ENCODE data around the gene YPEL1. TPM values are rescaled to one million over a fixed set of nuclear protein-coding genes. Genes with fewer than 3 reads are reported as not detected.
A peak's percentile ranks its signal among the peaks of the same experiment; 100 is the strongest.

YPEL1 gene
- total and polyA plus RNA-seq, 2 of the 13 experiments (the other 11 are each of a cell fraction or from before 2014, with no cell fraction given): 0.33 to 2.5 TPM

DNA sequence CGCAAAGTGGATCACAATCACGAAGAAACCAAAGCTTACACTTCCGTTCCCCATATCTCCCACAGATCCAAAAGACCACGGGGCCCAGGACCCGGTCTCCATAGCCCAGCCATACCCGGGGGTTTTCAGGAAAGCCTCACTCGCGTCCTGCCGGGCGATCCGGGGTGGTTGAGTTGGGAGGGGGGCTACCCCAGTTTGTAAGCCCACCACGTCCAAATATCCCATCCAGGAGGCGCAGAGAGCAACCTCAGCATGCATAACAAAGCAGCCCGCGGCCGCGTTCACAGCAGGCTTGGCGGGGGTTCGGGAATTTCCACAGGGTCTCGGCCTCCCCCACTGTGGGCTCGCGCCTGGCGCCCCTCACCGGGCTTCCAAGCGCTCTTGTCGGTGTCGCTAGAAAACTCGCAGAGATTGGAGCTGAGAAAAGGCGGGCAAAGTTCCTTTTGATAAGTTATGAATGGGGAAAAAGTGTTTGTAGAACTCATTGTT is 84.0 kb downstream of the YPEL1 start (continued):
- TF ChIP-seq PRPF4 (IDR thresholded peaks at IDR 0.05; ENCODE audit: low read depth, low read length, poor library complexity, severe bottlenecking): no peak
- TF ChIP-seq ZNF431 (CRISPR knock-in tag; IDR thresholded peaks at IDR 0.05; ENCODE audit: borderline replicate concordance, low read depth): no peak
- TF ChIP-seq RCOR2 (CRISPR knock-in tag; IDR thresholded peaks at IDR 0.05): no peak
- no peak for TF ChIP-seq LCORL (IDR thresholded peaks at IDR 0.05)
- TF ChIP-seq LCORL (CRISPR knock-in tag; IDR thresholded peaks at IDR 0.05): no peak
- TF ChIP-seq, protein P1, sequence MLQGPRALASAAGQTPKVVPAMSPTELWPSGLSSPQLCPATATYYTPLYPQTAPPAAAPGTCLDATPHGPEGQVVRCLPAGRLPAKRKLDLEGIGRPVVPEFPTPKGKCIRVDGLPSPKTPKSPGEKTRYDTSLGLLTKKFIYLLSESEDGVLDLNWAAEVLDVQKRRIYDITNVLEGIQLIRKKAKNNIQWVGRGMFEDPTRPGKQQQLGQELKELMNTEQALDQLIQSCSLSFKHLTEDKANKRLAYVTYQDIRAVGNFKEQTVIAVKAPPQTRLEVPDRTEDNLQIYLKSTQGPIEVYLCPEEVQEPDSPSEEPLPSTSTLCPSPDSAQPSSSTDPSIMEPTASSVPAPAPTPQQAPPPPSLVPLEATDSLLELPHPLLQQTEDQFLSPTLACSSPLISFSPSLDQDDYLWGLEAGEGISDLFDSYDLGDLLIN (CRISPR knock-in tag; IDR thresholded peaks at IDR 0.05; ENCODE audit: borderline replicate concordance): no peak
- TF ChIP-seq, protein P2, sequence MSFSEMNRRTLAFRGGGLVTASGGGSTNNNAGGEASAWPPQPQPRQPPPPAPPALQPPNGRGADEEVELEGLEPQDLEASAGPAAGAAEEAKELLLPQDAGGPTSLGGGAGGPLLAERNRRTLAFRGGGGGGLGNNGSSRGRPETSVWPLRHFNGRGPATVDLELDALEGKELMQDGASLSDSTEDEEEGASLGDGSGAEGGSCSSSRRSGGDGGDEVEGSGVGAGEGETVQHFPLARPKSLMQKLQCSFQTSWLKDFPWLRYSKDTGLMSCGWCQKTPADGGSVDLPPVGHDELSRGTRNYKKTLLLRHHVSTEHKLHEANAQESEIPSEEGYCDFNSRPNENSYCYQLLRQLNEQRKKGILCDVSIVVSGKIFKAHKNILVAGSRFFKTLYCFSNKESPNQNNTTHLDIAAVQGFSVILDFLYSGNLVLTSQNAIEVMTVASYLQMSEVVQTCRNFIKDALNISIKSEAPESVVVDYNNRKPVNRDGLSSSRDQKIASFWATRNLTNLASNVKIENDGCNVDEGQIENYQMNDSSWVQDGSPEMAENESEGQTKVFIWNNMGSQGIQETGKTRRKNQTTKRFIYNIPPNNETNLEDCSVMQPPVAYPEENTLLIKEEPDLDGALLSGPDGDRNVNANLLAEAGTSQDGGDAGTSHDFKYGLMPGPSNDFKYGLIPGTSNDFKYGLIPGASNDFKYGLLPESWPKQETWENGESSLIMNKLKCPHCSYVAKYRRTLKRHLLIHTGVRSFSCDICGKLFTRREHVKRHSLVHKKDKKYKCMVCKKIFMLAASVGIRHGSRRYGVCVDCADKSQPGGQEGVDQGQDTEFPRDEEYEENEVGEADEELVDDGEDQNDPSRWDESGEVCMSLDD (CRISPR knock-in tag; IDR thresholded peaks at IDR 0.05; ENCODE audit: borderline replicate concordance): no peak
- no peak for TF ChIP-seq CCAR2 (optimal IDR thresholded peaks at IDR 0.05; ENCODE audit: low read depth, low read length)
- no peak for TF ChIP-seq SMAD3 (CRISPR knock-in tag; IDR thresholded peaks at IDR 0.05)
- peak; percentile 49; the same call in 1 of the 2 replicates for TF ChIP-seq TBX2 (CRISPR knock-in tag; IDR thresholded peaks at IDR 0.05; ENCODE audit: borderline replicate concordance)
- TF ChIP-seq ZNF24 (IDR thresholded peaks at IDR 0.05): no peak
- TF ChIP-seq ZMYM4 (CRISPR knock-in tag; IDR thresholded peaks at IDR 0.05): no peak
- TF ChIP-seq ZNF589 (CRISPR knock-in tag; conservative IDR thresholded peaks at IDR 0.05): no peak
- TF ChIP-seq, protein P3, sequence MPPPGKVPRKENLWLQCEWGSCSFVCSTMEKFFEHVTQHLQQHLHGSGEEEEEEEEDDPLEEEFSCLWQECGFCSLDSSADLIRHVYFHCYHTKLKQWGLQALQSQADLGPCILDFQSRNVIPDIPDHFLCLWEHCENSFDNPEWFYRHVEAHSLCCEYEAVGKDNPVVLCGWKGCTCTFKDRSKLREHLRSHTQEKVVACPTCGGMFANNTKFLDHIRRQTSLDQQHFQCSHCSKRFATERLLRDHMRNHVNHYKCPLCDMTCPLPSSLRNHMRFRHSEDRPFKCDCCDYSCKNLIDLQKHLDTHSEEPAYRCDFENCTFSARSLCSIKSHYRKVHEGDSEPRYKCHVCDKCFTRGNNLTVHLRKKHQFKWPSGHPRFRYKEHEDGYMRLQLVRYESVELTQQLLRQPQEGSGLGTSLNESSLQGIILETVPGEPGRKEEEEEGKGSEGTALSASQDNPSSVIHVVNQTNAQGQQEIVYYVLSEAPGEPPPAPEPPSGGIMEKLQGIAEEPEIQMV (CRISPR knock-in tag; IDR thresholded peaks at IDR 0.05; ENCODE audit: low read depth): no peak
- TF ChIP-seq ZSCAN21 (CRISPR knock-in tag; IDR thresholded peaks at IDR 0.05; ENCODE audit: borderline replicate concordance): no peak
- TF ChIP-seq, protein P4, sequence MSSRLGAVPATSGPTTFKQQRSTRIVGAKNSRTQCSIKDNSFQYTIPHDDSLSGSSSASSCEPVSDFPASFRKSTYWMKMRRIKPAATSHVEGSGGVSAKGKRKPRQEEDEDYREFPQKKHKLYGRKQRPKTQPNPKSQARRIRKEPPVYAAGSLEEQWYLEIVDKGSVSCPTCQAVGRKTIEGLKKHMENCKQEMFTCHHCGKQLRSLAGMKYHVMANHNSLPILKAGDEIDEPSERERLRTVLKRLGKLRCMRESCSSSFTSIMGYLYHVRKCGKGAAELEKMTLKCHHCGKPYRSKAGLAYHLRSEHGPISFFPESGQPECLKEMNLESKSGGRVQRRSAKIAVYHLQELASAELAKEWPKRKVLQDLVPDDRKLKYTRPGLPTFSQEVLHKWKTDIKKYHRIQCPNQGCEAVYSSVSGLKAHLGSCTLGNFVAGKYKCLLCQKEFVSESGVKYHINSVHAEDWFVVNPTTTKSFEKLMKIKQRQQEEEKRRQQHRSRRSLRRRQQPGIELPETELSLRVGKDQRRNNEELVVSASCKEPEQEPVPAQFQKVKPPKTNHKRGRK (CRISPR knock-in tag; IDR thresholded peaks at IDR 0.05): no peak
- TF ChIP-seq, protein P5, sequence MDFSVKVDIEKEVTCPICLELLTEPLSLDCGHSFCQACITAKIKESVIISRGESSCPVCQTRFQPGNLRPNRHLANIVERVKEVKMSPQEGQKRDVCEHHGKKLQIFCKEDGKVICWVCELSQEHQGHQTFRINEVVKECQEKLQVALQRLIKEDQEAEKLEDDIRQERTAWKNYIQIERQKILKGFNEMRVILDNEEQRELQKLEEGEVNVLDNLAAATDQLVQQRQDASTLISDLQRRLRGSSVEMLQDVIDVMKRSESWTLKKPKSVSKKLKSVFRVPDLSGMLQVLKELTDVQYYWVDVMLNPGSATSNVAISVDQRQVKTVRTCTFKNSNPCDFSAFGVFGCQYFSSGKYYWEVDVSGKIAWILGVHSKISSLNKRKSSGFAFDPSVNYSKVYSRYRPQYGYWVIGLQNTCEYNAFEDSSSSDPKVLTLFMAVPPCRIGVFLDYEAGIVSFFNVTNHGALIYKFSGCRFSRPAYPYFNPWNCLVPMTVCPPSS (IDR thresholded peaks at IDR 0.05): no peak
- TF ChIP-seq ZNF326 (CRISPR knock-in tag; IDR thresholded peaks at IDR 0.05; ENCODE audit: borderline replicate concordance): no peak
- TF ChIP-seq, protein P6, sequence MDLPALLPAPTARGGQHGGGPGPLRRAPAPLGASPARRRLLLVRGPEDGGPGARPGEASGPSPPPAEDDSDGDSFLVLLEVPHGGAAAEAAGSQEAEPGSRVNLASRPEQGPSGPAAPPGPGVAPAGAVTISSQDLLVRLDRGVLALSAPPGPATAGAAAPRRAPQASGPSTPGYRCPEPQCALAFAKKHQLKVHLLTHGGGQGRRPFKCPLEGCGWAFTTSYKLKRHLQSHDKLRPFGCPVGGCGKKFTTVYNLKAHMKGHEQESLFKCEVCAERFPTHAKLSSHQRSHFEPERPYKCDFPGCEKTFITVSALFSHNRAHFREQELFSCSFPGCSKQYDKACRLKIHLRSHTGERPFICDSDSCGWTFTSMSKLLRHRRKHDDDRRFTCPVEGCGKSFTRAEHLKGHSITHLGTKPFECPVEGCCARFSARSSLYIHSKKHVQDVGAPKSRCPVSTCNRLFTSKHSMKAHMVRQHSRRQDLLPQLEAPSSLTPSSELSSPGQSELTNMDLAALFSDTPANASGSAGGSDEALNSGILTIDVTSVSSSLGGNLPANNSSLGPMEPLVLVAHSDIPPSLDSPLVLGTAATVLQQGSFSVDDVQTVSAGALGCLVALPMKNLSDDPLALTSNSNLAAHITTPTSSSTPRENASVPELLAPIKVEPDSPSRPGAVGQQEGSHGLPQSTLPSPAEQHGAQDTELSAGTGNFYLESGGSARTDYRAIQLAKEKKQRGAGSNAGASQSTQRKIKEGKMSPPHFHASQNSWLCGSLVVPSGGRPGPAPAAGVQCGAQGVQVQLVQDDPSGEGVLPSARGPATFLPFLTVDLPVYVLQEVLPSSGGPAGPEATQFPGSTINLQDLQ (CRISPR knock-in tag; IDR thresholded peaks at IDR 0.05): no peak

All from HepG2 (cell line).